HG02870 (cell line): ENCODE data around the gene HOXA3.

Experiments
- ATAC-seq: cut with Tn5 transposase; IDR thresholded peaks from one replicate; pipeline ENCODE4 v1.9.1; 2021; ENCODE audit warnings: mild to moderate bottlenecking, moderate library complexity; ENCODE audit not compliant: unreplicated experiment

HOXA3 gene

GRCh38 chr7:27064159-27064558 lies 88.2 kb downstream of the HOXA3 start:
- no peak for ATAC-seq

GRCh38 chr7:27062946-27063345 lies 89.4 kb downstream of the HOXA3 start:
- no peak for ATAC-seq
